Ovary (tissue), 3 donors: ENCODE data around the gene FBRS.

Experiments
- CTCF ChIP-seq, 3 donors: fragments of 450-650 bp in 2 of 3; fragments of 200-600 bp in 1 of 3; IDR thresholded peaks; one replicate each; pipeline versions ENCODE4 v1.5.1 to v1.8.0; 2016 to 2022; ENCODE audit warnings: antibody characterized with exemption in 3 of 3, mild to moderate bottlenecking in 1 of 3
- EP300 ChIP-seq: sonication (generic); formaldehyde crosslinking; IDR thresholded peaks from one replicate; pipeline ENCODE4 v1.6.1; 2017; ENCODE audit warnings: antibody characterized with exemption
- donor health status: DM: no; HTN: no; CAD: no.

GRCh38 chr16:30636599-30636998, 21.6 kb upstream of the FBRS start:
- no peak for TF ChIP-seq CTCF (IDR thresholded peaks at IDR 0.05)
- TF ChIP-seq EP300: no peak
